ENCODE data around the gene PACRGL.
"Not testable (repeated sequence)": the region's sequence is repeated elsewhere in the genome, so short reads cannot be mapped to it uniquely, and the experiment has no call there.

The PACRGL gene

DNA sequence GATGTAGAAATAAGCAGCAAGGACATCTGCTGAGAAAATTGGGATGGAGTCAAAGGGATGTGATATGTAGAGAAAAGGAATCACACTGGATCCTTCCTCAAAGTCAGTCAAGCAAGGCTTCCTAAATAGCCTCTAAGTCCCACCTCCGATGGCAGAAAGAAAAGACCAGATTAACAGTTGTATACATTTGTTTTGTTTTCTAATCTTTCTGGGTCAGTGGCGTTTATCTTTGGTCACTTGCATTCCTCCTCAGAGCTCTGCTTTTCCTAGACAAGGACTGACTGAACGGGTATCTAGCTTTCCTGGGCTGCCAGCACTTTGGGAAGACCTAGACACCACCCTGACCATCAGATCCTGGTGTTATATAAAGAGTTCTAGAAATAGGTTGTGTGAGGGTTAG is 23.2 kb downstream of the PACRGL start:
- DNase-seq (ENCODE audit: low spot score): no peak

DNA sequence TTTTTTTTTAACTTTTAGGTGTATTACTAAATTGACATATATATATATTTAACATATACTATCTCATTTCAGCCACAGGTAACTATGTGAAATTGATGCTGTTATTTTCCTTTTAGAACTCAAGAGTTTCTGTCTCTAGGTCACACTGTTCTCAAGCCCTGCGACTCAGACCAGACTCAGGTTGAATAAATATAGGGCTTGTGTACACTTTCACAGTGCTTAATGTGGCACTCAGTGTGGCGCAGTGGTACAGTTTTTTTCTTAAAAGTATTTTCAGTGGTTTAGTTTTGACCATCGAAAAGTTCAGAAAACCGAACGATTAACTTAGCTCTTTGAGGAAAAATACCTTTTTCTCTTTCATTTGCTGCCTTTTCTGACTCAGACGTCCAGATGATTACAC is 24.7 kb downstream of the PACRGL start:
- no peak for DNase-seq (ENCODE audit: low spot score)

DNA sequence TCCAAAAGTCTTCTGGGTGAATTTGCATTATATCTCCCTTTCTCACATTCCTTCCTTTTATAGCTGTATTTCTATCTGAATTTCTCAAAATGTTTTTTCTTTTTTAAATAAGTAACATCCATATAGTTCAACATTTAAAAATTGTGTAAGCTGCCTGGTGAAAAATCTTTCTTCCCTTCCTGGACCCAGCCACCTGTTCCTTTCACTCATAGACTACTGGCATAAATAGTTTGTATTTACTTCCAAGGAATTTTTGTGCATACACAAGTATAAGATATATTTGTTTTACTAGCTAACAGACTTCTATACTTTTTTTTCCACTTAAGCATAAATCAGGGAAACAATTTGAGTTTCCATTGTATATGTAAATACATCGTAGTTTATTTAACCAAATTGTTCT is 35.7 kb downstream of the PACRGL start:
- no peak for DNase-seq (ENCODE audit: low spot score)

DNA sequence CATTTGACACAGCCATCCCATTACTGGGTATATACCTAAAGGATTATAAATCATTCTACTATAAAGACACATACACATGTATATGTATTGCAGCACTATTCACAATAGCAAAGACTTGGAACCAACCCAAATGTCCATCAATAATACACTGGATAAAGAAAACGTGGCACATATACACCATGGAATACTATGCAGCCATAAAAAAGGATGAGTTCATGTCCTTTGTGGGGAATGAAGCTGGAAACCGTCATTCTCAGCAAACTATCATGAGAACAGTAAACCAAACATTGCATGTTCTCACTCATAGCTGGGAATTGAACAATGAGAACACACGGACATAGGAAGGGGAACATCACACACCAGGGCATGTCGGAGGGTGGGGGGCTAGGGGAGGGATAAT is 45.7 kb downstream of the PACRGL start:
- not testable (repeated sequence) for DNase-seq (ENCODE audit: low spot score)

DNA sequence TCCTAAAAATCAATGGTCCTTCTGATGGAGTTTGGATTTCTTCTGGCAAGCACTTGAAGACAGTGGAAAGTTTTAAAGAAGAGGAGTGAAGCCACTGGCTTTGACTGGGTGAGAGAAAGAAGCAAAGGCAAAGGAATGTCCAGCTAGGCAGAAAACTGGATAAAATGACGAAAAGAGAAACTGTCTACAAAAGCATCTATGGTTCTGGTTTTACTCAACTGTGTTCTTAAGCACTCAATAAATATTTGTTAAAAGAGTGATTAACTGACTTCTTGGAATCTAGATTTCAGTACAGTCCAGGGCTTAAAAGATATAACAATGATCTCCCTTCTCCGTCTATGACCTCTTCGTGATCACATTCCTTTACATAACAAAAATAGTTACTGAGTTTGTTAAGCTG is 52.4 kb downstream of the PACRGL start:
- DNase-seq (ENCODE audit: low spot score): no peak

DNA sequence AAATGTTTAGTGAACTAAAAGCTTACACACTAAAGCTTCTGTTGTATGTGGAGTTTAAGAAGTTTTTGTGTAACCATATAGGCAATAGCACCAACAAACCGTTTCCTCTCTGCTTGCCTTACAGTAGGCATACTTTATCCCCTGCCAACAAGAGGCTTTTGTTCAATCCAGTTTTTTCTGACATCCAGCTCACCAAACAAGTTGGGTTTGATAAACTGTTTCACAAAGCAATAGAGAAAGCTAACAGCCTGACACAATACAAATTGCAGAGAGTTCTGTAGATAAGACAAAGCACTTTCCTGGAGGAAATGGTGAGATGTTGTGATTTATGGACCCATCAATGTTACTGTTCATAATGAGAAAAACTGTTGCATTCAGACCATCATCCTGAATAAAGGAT is 53.8 kb downstream of the PACRGL start:
- no peak for DNase-seq (ENCODE audit: low spot score)

DNA sequence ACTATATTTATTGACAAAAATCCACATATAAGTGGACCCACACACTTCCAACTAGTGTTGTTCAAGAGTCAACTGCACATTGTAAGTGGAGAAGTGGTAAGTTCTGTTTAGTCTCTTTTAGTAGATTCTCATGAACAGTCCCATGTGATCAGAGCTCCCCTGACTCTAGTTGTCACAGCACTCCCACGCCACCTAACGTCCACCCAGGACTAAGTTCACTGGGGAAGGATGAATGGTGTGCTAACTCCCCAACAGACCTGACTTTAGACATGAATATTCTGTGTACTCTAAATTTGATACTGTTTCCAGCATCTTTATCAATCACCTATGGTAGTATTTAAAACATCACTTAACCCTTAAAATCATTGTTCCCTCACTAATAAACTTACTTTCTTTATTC is 59.8 kb downstream of the PACRGL start:
- no peak for DNase-seq (ENCODE audit: low spot score)

DNA sequence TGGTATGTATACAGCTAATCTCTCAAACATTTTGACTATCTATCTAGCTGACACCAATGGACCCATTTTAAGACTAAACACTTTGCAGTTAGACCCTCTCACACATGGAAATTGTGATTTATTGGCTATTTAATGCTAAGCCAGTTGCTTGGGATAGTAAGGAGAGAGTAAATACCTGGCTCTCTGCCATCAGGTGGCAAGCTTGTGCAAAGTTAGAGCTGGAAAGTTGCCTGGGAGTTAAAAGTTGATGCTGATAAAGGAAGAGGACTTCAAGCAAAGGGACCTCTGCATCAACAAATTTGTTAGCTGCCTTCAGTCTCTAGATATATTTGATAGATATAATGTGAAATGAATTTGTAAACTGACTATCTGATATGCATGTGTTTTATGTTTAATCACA is 61.1 kb downstream of the PACRGL start:
- DNase-seq (ENCODE audit: low spot score): no peak

DNA sequence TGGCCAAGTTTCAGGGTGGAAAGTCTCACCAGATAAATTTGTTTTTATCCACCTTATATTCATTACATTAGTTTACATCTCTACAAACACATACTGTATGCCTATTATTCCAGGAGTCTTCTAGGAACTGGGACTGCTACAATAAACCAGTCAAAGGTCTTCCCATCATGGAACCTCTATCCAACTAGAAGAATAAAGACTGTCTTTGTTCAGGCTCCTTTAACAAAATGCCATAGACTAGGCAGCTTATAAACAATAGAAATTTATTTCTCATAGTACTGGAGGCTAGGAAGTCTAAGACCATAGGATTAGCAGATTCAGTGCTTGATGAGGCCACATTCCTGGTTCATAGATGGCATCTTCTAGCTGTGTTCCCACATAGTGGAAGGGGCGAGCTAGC is 61.6 kb downstream of the PACRGL start:
- no peak for DNase-seq (ENCODE audit: low spot score)

DNA sequence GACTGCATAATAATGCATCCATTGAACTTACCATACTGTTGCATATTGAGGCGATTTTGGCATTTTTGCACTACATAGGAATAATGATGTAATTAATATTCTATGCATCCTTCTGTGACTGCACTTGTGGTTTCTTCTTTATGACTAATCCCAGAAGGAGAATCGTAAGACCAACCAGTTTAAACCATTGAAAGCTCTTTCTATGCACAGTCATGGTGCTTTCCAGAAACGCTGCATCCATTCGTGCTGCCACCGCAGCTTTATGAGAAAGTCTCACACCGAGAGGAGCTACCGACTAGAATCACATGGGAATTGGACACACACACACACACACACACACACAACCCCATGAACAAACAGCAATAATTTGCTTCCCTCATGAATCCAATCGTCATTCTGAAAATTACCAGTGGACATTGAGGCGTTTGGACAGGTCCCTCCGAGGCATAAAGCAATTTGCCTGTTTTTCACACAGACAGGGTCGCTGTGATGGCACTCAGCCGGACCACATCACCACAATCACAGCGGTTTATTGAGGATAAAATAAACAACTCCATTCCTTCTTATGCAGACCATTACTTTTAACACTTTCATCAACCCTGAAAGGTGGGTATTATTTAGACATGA is 64.2 kb downstream of the PACRGL start:
- no peak for DNase-seq (ENCODE audit: low spot score)

DNA sequence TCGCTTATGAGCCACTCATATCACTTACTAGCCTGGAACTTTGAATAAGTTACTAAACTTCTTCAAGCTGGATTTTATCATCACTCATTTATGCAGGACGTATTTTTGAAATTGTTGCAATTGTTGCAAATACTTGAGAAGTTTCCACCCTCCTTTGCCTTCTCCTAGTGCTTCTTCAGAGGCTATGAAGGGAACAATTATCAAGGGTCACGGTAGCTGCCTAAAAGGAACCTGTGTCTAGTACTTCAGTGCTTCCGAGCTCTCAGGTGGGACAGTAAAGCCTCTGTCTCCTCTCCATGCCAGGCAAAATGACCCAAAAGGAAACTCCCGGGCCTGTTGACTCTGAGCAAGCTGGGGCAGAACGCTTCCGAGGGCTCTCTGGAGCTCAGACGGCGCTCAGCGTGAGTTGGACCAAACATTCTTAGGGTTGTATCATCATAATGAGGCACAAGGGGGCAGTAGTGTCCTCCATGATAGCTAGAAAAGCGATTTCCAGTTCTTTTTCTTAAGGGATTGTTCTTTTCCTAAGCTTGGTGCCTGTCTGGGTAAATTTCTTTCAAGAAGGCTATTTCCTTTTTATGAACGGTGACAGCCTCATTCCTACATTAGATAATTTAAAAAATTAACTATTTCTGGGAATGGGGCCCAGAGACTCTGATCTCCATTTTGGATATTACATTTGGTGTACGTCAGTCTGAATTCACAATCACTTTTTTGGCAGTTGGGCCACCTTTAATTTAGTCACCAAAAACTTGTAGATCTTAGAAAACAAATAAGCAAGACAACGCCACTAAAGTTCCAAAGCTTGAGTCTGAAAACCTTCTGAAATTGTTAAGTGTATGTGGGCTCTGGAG is 73.1 kb downstream of the PACRGL start:
- peak; percentile 59 for DNase-seq (ENCODE audit: low spot score)

DNA sequence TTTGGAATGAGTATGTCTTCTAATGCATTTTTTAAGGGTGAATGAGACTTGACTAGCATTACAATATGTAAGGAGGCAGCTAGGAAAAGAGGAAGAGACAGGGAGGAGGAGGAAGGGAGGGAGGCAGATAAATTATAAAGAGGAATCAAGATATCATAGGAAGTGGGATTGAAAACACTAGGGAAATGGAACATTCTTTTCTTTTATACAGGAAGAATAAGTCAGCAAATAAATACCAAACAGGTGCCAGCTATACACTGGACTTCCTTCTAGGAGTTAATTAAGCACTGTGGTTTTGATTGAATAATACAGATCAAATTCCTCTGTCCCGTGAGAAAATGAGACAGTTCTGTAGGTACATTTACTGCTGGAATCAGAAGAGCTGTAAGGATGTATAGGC is 78.6 kb downstream of the PACRGL start:
- no peak for DNase-seq (ENCODE audit: low spot score)

DNA sequence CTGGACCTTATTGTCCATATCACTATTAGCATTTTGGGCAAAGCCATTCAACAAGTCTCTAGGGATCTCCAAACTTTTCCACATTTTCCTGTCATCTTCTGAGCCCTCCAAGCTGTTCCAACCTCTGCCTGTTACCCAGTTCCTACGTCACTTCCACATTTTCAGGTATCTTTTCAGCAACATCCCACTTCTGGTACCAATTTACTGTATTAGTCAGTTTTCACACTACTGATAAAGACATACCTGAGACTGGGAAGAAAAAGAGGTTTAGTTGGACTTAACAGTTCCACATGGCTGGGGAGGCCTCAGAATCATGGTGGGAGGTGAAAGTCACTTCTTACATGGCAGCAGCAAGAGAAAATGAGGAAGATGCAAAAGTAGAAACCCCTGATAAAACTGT is 82.9 kb downstream of the PACRGL start:
- DNase-seq (ENCODE audit: low spot score): not testable (repeated sequence)

DNA sequence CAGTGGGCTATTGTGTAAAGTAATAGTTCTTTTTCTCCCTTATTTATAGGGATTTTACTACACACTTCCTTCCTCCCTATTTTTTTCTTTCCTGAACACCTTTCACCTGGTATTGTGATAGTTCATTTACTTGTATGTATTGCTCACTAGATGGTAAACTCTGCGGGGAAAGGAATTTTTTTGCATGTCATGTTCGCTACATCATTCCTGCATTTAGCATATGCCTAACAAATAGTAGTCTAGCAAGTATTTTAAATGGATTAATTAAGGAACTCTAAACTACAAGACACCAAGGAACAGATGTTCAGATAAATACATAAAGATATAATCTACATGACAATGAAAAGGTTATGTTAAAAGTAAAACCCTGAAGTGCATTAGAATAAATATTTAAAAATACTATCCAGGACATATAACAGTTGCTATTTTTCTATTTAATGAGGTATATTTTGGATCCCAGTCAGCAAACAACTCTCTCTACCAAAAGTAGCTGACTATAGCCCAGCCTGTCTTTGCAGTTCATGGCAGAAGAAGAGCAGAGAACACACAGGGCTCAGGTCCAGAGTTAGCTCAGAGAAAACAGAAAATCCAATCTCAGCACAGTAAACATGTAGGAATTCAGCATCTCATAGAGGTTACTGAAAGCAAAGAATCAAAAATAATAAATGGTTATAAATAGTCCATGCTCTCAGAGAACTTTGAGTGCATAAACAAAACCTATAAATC is 87.8 kb downstream of the PACRGL start:
- no peak for DNase-seq (ENCODE audit: low spot score)

Measured in RKO (cell line).